Activated CD8-positive, alpha-beta T cell treated with anti-CD3 and anti-CD28 coated beads for 36 hours (primary cell): ENCODE measurements around the gene LRP1. TPM values are rescaled to one million over a fixed set of nuclear protein-coding genes. Genes with fewer than 3 reads are reported as not detected.

Experiments
- ATAC-seq: fragments of 200-7000 bp; cut with Tn5 transposase; one replicate; pipeline ENCODE4 v1.10.0; 2021; ENCODE audit warnings: mild to moderate bottlenecking, moderate library complexity
- CTCF ChIA-PET: fragments of 350-600 bp; sonication (Branson Sonifier 250); formaldehyde crosslinking; loops from one replicate; lab custom pipeline; 2021; ENCODE audit warnings: antibody characterized with exemption; lab: Charles Lee
- POLR2A ChIA-PET: fragments of 350-600 bp; sonication (Branson Sonifier 250); formaldehyde crosslinking; loops from one replicate; lab custom pipeline; 2021; ENCODE audit warnings: antibody characterized with exemption; lab: Charles Lee
- DNase-seq: peaks from one replicate; pipeline ENCODE4 v3.0.0-alpha.2; 2020
- H3K27ac Mint-ChIP-seq: one replicate; pipeline ENCODE4 v1.8.0; 2021; ENCODE audit warnings: mild to moderate bottlenecking, mixed read lengths
- H3K27me3 Mint-ChIP-seq: one replicate; pipeline ENCODE4 v1.8.0; 2021; ENCODE audit warnings: mixed read lengths
- H3K36me3 Mint-ChIP-seq: one replicate; pipeline ENCODE4 v1.8.0; 2021; ENCODE audit warnings: low read depth, mixed read lengths
- H3K4me1 Mint-ChIP-seq: one replicate; pipeline ENCODE4 v1.8.0; 2021; ENCODE audit warnings: low read depth, mixed read lengths
- H3K4me3 Mint-ChIP-seq: one replicate; pipeline ENCODE4 v1.8.0; 2021; ENCODE audit warnings: mild to moderate bottlenecking, moderate library complexity, mixed read lengths
- H3K9me3 Mint-ChIP-seq: one replicate; pipeline ENCODE4 v1.8.0; 2021; ENCODE audit warnings: mixed read lengths
- intact Hi-C: fragments of 100-400 bp; cut with micrococcal nuclease; formaldehyde crosslinking; loops from one replicate; pipeline ENCODE4 v1.10.0; 2022
- total RNA-seq, 2 experiments: library from RNA; stranded (reverse); gene quantifications; one replicate each; pipeline ENCODE4 v1.2.3, GENCODE V29; 2021
- TF ChIP-seq, protein P1 (sequence below): fragments of 200-600 bp; IDR thresholded peaks from one replicate; pipeline ENCODE4 v1.8.0; 2022; ENCODE audit warnings: antibody characterized with exemption, mild to moderate bottlenecking

Gene LRP1
- total RNA-seq, 2 experiments from 2014 or later = 1.5 to 1.9 TPM

DNA sequence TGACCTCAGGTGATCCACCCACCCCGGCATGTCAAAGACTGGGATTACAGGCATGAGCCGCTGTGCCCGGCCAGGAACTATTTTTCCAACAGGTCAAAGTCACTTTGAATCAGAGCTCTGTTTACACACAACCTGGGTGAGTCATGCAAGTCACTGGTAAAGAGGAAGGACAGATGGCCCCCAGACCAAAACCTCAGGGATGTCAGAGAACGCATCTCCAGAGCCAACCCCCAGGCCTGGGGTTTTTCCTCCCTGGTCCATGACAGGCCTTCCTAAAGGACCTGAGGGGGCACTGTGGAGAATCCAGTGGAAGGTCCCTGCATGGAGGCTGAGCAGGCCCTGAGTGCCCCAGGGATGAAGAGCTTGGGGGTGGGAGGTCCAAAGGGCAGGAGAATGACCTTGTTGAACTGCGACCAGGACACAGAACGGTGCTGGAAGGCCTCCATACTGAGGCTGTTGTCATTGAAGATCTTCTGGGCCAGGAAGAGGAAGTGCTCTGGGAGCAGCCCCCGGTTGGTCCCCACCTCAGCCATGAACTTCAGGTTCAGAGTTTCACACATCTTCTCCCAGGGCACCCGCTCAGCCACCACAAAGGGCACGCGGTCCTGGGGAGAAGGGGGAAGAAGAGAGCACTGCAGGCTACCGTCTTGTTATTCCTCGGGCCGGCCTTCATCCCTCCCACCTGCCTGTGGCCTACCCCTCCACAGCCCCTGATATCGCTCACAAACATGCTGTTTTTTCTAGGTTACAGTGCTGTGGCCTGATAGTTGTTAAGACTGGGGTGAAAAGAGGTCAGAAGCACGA lies 26.2 kb upstream of the LRP1 start:
- intact Hi-C loops = no loop called here
- TF ChIP-seq, protein P1, sequence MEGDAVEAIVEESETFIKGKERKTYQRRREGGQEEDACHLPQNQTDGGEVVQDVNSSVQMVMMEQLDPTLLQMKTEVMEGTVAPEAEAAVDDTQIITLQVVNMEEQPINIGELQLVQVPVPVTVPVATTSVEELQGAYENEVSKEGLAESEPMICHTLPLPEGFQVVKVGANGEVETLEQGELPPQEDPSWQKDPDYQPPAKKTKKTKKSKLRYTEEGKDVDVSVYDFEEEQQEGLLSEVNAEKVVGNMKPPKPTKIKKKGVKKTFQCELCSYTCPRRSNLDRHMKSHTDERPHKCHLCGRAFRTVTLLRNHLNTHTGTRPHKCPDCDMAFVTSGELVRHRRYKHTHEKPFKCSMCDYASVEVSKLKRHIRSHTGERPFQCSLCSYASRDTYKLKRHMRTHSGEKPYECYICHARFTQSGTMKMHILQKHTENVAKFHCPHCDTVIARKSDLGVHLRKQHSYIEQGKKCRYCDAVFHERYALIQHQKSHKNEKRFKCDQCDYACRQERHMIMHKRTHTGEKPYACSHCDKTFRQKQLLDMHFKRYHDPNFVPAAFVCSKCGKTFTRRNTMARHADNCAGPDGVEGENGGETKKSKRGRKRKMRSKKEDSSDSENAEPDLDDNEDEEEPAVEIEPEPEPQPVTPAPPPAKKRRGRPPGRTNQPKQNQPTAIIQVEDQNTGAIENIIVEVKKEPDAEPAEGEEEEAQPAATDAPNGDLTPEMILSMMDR = no peak
- no peaks in the 10 kb centered on the region for H3K27me3 Mint-ChIP-seq
- CTCF ChIA-PET = interaction anchor here (1.1 to 3.8 kb wide), 2 partner anchors 12 to 81 kb away, joined by 3 to 14 read pairs; no protein-coding TSS in a partner anchor
- H3K4me3 Mint-ChIP-seq = no peak overlapping the region
- no peaks in the 10 kb centered on the region for H3K9me3 Mint-ChIP-seq
- peaks cover 61% of the 10 kb centered on the region for H3K4me1 Mint-ChIP-seq
- peaks cover 69% of the 10 kb centered on the region for H3K36me3 Mint-ChIP-seq
- DNase-seq (no peak), ATAC-seq (peak; percentile 31)
- H3K27ac Mint-ChIP-seq = peak overlapping the region; percentile 86
- POLR2A ChIA-PET = interaction anchor here (0.6 to 18.7 kb wide), 3 partner anchors 3 to 23 kb away, joined by 4 to 417 read pairs (median 417); partner anchors contain the start of genes NAB2, NEMP1 and STAT6

DNA sequence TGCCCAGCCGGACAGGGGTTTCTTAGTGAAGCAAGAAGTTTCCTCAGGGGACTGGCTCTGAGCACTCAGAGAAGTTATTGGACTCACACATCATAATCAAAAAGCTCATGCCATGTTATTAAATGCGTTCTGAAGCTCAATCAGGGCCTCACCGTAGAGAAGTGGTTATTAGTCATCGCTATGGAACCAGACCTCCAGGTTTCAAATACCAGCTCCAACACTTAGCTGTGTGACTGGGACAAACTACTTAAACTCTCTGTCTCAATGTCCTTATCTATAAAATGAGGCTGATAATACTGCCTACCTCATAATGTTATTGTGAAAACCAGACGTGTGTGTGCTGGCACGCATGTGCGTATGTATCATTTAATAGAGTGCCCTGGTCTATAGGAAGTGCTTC lies 24.4 kb upstream of the LRP1 start:
- H3K36me3 Mint-ChIP-seq = peaks cover 80% of the 10 kb centered on the region
- no peaks in the 10 kb centered on the region for H3K27me3 Mint-ChIP-seq
- peak overlapping the region; percentile 73 for H3K27ac Mint-ChIP-seq
- POLR2A ChIA-PET = interaction anchor here (1.7 to 18.7 kb wide), 4 partner anchors 1 to 38 kb away, joined by 3 to 417 read pairs (median 212); partner anchors contain the start of genes NAB2, NEMP1 and STAT6
- H3K4me1 Mint-ChIP-seq = peaks cover 67% of the 10 kb centered on the region
- ATAC-seq (peak; percentile 26), DNase-seq (no peak)
- intact Hi-C loops = no loop called here
- H3K9me3 Mint-ChIP-seq = no peaks in the 10 kb centered on the region
- CTCF ChIA-PET = interaction anchor here (1.0 to 9.8 kb wide), 4 partner anchors 9 to 34 kb away, joined by 3 to 167 read pairs (median 5); partner anchors contain the start of gene NAB2
- TF ChIP-seq, protein P1 = no peak
- no peak overlapping the region for H3K4me3 Mint-ChIP-seq

DNA sequence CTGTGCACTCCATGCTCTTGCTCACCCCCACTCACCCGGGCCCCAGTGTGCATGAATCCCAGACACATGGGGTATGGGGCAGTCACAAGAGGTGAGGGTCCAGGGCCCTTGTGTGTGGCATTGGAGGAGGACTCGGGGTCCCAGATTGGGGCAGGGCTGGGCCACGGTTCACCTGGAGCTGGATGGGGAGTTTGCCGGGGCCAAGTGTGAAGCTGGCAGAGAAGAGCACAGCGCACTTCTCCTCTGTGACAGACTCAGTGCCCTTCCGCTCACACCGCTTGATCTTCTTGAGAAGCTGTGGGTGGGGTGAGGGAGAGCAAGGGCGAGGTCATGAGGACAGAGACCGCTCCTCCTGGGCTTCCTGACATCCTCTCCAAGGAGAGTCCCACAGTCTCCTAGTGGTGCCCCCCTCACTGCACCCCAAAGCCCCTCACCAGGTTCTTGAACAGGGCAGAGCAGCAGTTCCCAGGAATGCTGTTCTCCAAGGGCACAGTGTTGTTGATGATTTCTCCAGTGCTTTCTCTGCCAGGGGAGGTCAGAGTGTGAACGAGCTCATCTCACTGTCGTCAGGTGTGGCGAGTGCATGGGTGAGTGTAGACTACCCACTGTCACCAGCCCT lies 23.9 kb upstream of the LRP1 start:
- TF ChIP-seq, protein P1 = no peak
- H3K36me3 Mint-ChIP-seq = peaks cover 76% of the 10 kb centered on the region
- DNase-seq (no peak), ATAC-seq (no peak)
- no peak overlapping the region for H3K4me3 Mint-ChIP-seq
- peak overlapping the region; percentile 73 for H3K27ac Mint-ChIP-seq
- intact Hi-C loops = no loop called here
- H3K4me1 Mint-ChIP-seq = peaks cover 68% of the 10 kb centered on the region
- CTCF ChIA-PET = interaction anchor here (0.8 to 9.8 kb wide), 6 partner anchors 8 to 110 kb away, joined by 3 to 167 read pairs (median 4); partner anchors contain the start of gene NAB2
- POLR2A ChIA-PET = interaction anchor here (0.7 to 18.7 kb wide), 5 partner anchors 1 to 77 kb away, joined by 3 to 417 read pairs (median 7); partner anchors contain the start of genes NAB2, NEMP1 and STAT6
- H3K27me3 Mint-ChIP-seq = no peaks in the 10 kb centered on the region
- H3K9me3 Mint-ChIP-seq = no peaks in the 10 kb centered on the region

DNA sequence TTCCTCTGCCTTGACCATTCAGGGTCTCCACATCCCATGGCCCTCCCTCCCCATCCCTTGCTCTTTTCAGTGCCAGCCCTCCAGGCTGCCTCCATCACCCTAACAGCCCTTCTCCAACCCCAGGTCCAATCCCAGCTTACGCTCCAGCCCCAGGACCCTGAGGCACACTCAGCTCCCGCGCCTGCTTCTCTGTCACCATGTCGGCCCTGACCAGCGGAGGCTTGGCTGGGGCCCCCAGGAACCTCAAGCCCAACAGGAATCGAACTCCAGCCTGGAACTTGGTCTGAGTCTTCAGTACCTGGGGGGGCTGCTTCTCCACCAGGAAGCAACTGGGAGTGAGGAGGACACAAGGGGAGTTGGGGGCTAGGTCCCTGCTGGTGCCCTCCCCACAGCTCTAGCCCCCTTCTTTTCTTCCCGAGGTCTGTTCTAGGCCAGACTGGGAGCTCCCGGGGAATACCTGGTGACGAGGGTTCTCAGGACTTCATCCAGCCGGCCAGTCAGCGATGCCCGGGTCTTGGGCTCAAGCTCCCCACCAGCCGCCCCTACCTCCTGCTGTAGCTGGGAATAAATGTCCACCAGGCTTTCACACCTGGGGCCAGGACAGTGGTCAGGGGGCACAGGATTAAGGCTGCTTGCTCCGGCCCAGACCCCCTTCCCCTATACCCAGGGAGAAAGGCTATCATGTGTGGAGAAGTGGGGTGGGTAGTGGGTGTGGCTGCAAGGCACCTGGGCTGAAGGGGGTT lies 23.1 kb upstream of the LRP1 start:
- DNase-seq (no peak), ATAC-seq (no peak)
- Mint-ChIP-seq H3K27me3 (no peaks in the 10 kb centered on the region), H3K9me3 (no peaks in the 10 kb centered on the region), H3K27ac (peak overlapping the region; percentile 73), H3K4me3 (no peak overlapping the region), H3K4me1 (peaks cover 75% of the 10 kb centered on the region), H3K36me3 (peaks cover 77% of the 10 kb centered on the region)
- TF ChIP-seq, protein P1 = no peak
- intact Hi-C loops = no loop called here
- ChIA-PET CTCF (interaction anchor here (0.8 to 9.8 kb wide), 6 partner anchors 12 to 109 kb away, joined by 3 to 167 read pairs (median 5); partner anchors contain the start of gene NAB2), POLR2A (interaction anchor here (17.5 kb wide), 1 partner anchor 10 kb away, joined by 417 read pairs; the partner anchor contains the start of gene NAB2)
